ENCODE data around the gene PTMS. TPM values are rescaled to one million over a fixed set of nuclear protein-coding genes. Genes with fewer than 3 reads are reported as not detected.
A peak's percentile ranks its signal among the peaks of the same experiment; 100 is the strongest.

PTMS gene
- total RNA-seq, 1 experiment from 2014 or later: 370 TPM

GRCh38 chr12:6752921-6753771, 13.0 kb upstream of the PTMS start, which contains the start of gene MLF2 (continued):
- TF ChIP-seq CREM (CRISPR knock-in tag; IDR thresholded peaks at IDR 0.05): peak; percentile 95
- peak; percentile 87 for TF ChIP-seq FOXP4 (CRISPR knock-in tag; IDR thresholded peaks at IDR 0.05)
- peak; percentile 50; the same call in 1 of the 2 replicates for TF ChIP-seq ZNF416 (CRISPR knock-in tag; IDR thresholded peaks at IDR 0.05)
- TF ChIP-seq SOX15 (CRISPR knock-in tag; IDR thresholded peaks at IDR 0.05): no peak
- TF ChIP-seq KAT7 (CRISPR knock-in tag; IDR thresholded peaks at IDR 0.05; ENCODE audit: borderline replicate concordance): 0 out of 2 replicates have a peak, but pooled peaks have one; percentile 67

DNA sequence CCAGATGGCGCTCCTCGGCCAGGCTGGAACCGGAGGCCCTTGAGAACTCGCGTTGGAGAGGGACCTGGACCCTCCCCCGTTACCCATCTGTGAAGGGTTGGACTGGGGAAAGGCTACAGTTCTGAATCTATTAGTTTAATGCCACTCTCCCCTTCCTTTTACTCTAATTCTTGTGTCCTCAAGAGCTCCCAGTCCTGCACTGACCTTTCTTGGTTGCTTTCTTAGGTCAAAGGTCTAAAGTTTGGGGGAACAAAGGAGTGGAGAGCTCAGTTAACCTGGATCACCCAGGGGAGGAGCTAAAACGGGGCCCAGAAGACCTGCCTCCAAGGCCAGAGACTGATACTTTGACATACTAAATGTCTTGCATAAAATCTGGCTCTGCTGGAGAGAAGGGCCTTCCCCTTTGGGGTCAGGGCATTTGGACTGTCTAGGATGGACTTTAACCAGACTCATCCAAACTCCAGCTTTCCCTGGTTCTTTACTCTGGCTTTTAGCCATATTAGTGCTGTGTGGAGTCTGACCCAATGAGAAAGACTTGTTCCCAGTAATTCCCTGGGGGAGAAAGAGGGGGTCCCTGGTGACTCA, 12.3 kb upstream of the PTMS start:
- TF ChIP-seq ZNF416 (CRISPR knock-in tag; IDR thresholded peaks at IDR 0.05): no peak
- 0 out of 2 replicates have a peak, but pooled peaks have one; percentile 7 for TF ChIP-seq HMGXB4 (CRISPR knock-in tag; IDR thresholded peaks at IDR 0.05)
- TF ChIP-seq, protein P1, sequence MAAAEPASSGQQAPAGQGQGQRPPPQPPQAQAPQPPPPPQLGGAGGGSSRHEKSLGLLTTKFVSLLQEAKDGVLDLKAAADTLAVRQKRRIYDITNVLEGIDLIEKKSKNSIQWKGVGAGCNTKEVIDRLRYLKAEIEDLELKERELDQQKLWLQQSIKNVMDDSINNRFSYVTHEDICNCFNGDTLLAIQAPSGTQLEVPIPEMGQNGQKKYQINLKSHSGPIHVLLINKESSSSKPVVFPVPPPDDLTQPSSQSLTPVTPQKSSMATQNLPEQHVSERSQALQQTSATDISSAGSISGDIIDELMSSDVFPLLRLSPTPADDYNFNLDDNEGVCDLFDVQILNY (CRISPR knock-in tag; IDR thresholded peaks at IDR 0.05): 0 out of 2 replicates have a peak, but pooled peaks have one; percentile 5
- POLR2A ChIA-PET: interaction anchor here (0.5 to 5.1 kb wide), 14 partner anchors 14 to 190 kb away, joined by 3 to 84 read pairs (median 6); partner anchors contain the start of genes C12orf57, CDCA3, COPS7A and GPR162
- Mint-ChIP-seq H3K27ac (peak overlapping the region; percentile 99), H3K27me3 (ENCODE audit: low read depth) (no peaks in the 10 kb centered on the region), H3K9me3 (no peaks in the 10 kb centered on the region), H3K4me3 (peak overlapping the region; percentile 92), H3K36me3 (peaks cover 30% of the 10 kb centered on the region), H3K4me1 (peaks cover 31% of the 10 kb centered on the region)
- no peak for DNase-seq (ENCODE audit: low spot score)
- CTCF ChIA-PET: interaction anchor here (0.5 to 7.7 kb wide), 39 partner anchors 8 to 192 kb away, joined by 3 to 234 read pairs (median 6); partner anchors contain the start of genes CDCA3, COPS7A, GNB3 and GPR162
- ATAC-seq: peak; percentile 16

DNA sequence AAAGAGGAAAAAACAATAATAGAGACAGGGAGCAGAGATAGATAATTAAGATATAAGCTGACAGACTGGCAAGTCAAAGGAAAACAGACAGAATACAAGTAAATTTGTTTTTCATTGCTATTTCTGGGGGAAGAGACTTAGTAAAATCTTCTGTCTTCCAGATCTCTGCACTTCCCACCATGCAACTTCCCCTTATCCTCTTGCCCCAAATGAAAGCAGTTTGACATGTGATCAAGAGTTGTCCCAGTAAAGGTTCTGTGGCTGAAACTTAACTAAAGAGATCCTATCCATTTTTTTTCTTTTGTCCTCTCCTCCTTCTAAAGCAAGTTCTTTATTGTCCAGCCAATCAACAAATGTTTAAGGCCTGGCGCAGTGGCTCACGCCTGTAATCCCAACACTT, 11.8 kb upstream of the PTMS start:
- no peaks in the 10 kb centered on the region for H3K27me3 Mint-ChIP-seq (ENCODE audit: low read depth)
- ChIA-PET CTCF (interaction anchor here (0.5 to 7.7 kb wide), 38 partner anchors 8 to 192 kb away, joined by 3 to 234 read pairs (median 6); partner anchors contain the start of genes CDCA3, COPS7A, GNB3 and GPR162), POLR2A (interaction anchor here (0.7 to 5.1 kb wide), 8 partner anchors 13 to 189 kb away, joined by 3 to 84 read pairs (median 8); partner anchors contain the start of genes C12orf57, CDCA3, GPR162 and PTMS)
- peaks cover 25% of the 10 kb centered on the region for H3K36me3 Mint-ChIP-seq
- TF ChIP-seq FOXP4 (CRISPR knock-in tag; IDR thresholded peaks at IDR 0.05) (no peak), CREM (CRISPR knock-in tag; IDR thresholded peaks at IDR 0.05) (no peak), ZNF317 (CRISPR knock-in tag; IDR thresholded peaks at IDR 0.05; ENCODE audit: borderline replicate concordance, low read depth) (no peak), PRDM15 (CRISPR knock-in tag; IDR thresholded peaks at IDR 0.05) (no peak), RORB (CRISPR knock-in tag; IDR thresholded peaks at IDR 0.05) (no peak), USF2 (CRISPR knock-in tag; IDR thresholded peaks at IDR 0.05) (no peak), ZNF232 (CRISPR knock-in tag; IDR thresholded peaks at IDR 0.05) (no peak), JUN (CRISPR knock-in tag; IDR thresholded peaks at IDR 0.05) (no peak), ZNF416 (CRISPR knock-in tag; IDR thresholded peaks at IDR 0.05) (no peak), ZNF671 (CRISPR knock-in tag; IDR thresholded peaks at IDR 0.05) (no peak)
- TF ChIP-seq, protein P2, sequence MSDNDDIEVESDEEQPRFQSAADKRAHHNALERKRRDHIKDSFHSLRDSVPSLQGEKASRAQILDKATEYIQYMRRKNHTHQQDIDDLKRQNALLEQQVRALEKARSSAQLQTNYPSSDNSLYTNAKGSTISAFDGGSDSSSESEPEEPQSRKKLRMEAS (CRISPR knock-in tag; IDR thresholded peaks at IDR 0.05): no peak
- H3K9me3 Mint-ChIP-seq: no peaks in the 10 kb centered on the region
- ATAC-seq: no peak
- H3K4me3 Mint-ChIP-seq: no peak overlapping the region
- peaks cover 32% of the 10 kb centered on the region for H3K4me1 Mint-ChIP-seq
- peak overlapping the region; percentile 99 for H3K27ac Mint-ChIP-seq
- no peak for DNase-seq (ENCODE audit: low spot score)

Data from WTC11 (cell line).